Astrocyte of the spinal cord (primary cell): ENCODE measurements around the gene TMEM203.

Experiments used
- DNase-seq: peaks from one replicate; pipeline ENCODE4 v3.0.0; 2011; ENCODE audit warnings: low read depth, low spot score
- H3K4me3 ChIP-seq: 2 replicates; pipeline ENCODE4 v1.5.1; 2011; ENCODE audit warnings: low read depth, mild to moderate bottlenecking, low read length, moderate library complexity
- in situ Hi-C: cut with HindIII; loops from 2 replicates; pipeline ENCODE4 v1.10.0; 2017; ENCODE audit warnings: low sequenced_read_pairs
- TF ChIP-seq, protein P1 (sequence below): IDR thresholded peaks from 2 replicates; pipeline ENCODE4 v1.5.1; 2012; ENCODE audit warnings: low read depth, mild to moderate bottlenecking, low read length, inconsistent platforms

TMEM203 gene, protein sequence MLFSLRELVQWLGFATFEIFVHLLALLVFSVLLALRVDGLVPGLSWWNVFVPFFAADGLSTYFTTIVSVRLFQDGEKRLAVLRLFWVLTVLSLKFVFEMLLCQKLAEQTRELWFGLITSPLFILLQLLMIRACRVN

DNA sequence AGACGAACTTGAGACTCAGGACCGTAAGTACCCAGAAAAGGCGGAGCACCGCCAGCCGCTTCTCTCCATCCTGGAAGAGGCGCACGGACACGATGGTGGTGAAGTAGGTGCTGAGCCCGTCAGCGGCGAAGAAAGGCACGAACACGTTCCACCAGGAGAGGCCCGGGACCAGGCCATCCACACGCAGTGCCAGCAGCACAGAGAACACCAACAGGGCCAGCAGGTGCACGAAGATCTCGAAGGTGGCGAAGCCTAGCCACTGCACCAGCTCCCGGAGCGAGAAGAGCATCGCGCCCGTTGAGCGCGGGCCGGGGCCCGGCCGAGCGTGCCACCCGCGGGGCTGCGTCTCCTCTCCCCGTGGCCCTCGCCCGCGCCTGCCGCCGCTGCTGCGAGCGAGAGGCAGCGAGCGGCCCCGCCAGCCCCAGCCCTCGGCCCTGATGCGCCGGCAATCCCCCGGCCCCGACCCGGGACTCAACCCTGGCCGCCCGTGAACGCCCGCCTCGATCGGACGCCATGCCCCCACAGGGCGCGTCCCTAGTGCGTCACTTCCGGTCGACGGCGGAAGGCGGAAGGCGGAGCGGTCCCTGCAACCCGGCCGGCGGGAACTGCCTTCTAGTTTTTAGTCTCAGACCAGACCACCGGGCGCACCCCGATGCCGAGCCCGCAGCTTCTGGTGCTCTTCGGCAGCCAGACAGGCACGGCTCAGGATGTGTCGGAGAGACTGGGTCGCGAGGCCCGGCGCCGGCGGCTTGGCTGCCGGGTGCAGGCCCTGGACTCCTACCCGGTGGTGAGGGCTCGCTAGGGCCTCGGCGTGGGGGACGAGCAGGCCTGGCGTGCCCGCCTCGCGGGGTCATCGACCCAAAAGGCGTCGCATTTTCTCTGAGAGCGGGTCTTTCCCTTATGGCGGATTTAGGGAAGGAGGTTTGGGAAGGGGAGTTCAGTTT, at the start of gene TMEM203, which contains the start of gene NDOR1:
Gene TMEM203, minus strand, starts transcription at position 523 of the 944 bp plus-strand sequence. Its CDS starts 234 bp downstream, at position 289.
Gene NDOR1, plus strand, starts transcription at position 575 of the 944 bp plus-strand sequence. Its CDS starts 78 bp downstream, at position 653.
- TF ChIP-seq, protein P1, sequence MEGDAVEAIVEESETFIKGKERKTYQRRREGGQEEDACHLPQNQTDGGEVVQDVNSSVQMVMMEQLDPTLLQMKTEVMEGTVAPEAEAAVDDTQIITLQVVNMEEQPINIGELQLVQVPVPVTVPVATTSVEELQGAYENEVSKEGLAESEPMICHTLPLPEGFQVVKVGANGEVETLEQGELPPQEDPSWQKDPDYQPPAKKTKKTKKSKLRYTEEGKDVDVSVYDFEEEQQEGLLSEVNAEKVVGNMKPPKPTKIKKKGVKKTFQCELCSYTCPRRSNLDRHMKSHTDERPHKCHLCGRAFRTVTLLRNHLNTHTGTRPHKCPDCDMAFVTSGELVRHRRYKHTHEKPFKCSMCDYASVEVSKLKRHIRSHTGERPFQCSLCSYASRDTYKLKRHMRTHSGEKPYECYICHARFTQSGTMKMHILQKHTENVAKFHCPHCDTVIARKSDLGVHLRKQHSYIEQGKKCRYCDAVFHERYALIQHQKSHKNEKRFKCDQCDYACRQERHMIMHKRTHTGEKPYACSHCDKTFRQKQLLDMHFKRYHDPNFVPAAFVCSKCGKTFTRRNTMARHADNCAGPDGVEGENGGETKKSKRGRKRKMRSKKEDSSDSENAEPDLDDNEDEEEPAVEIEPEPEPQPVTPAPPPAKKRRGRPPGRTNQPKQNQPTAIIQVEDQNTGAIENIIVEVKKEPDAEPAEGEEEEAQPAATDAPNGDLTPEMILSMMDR = no peak
- H3K4me3 ChIP-seq = peak within 1 kb of the TSS; percentile 90
- in situ Hi-C loops = no loop called here
- peak; percentile 80 for DNase-seq

DNA sequence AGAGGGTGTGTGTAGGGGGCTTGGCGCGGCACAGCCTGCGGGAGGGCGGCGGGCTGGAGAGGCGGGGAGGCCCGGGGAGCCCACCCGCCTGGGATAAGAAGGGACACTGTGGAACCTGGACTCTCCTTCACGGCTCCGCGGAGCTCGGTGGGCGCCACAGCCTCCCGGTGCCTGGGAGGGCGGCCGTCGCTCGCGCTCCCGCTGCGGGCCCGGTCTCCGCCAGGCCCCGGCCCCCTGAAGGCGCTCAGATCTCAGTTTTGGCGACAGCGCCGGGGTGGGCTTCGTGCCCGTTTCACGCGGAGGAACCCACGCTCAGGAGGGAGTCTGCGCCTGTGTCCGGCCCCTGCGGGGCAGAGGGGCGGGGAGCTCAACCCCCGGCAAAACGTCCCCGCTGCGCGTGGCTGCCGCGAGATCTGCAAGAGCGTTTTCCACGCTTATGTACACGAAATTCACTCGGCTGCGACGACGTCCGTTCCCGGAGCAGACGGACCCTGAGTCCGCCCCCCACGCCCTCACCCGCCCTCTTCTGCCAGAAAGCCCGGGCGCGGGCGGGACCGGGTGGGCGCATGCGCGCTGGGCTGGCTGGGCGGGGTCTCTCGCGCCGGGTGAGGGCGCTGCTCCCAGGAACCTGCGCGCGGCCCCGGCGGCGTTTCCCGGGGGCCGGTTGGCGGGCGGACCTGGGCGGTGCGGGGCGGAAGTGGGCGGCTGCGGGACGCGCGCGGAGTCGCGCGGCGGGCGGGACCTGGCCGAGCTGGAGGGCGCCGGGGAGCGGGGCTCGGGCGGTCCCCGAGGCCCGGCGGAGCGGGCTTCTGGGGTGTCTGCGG, 49.4 kb upstream of the TMEM203 start, which contains the start of gene NELFB:
Gene NELFB, plus strand, starts transcription at position 704 of the 824 bp plus-strand sequence.
- peak; percentile 85 for DNase-seq
- in situ Hi-C loops = no loop called here
- peak within 1 kb of the TSS; percentile 89 for H3K4me3 ChIP-seq

DNA sequence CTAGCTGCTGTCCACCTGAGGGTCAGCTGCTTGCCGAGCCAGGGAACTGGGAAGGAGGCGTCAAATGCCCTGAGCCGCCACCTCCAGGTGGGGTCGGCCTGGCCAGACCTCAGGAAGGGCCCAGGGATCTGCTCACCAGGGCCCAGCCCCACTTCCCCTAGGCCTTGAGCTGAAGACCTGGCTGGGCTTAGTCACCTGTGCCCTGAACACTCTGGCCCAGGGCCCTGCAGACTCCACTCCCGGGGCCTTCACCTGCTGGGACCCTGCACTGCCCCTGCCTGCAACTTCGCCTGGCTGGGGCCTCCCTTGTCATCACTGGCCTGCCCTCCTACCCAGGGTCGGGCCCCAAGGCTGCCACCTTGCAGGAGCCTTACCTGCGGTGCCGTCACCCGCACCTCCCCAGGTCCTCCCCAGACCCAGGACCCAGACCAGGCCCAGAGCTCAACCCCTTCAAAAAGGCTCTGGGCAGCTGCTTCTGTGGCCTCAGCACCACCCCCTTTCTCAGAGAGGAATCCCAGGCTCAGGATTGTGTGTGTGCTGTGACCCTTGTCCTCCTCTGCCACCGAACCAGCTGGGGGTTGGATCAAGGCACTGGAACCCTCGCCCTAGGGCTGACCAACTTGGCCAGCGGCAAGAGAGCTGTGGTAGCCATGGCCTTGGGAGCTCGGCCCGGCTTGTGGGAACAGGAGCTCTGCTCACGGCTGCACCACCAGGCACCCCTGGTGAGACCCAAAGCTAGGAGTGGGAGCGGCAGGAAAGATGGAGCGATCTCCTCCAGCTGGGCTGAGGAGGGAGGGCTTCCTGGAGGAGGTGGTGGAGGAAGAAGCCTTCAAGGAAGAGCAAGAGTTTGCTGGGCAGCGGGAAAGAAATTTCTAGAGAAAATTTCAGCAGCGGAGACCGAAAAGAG, 48.5 kb upstream of the TMEM203 start:
- in situ Hi-C loops = no loop called here
- TF ChIP-seq, protein P1 = no peak
- peak overlapping the region; percentile 76 for H3K4me3 ChIP-seq
- DNase-seq = no peak

More for the DNA sequence above, 49.4 kb upstream of the TMEM203 start, which contains the start of gene NELFB:
- TF ChIP-seq, protein P1 = no peak

DNA sequence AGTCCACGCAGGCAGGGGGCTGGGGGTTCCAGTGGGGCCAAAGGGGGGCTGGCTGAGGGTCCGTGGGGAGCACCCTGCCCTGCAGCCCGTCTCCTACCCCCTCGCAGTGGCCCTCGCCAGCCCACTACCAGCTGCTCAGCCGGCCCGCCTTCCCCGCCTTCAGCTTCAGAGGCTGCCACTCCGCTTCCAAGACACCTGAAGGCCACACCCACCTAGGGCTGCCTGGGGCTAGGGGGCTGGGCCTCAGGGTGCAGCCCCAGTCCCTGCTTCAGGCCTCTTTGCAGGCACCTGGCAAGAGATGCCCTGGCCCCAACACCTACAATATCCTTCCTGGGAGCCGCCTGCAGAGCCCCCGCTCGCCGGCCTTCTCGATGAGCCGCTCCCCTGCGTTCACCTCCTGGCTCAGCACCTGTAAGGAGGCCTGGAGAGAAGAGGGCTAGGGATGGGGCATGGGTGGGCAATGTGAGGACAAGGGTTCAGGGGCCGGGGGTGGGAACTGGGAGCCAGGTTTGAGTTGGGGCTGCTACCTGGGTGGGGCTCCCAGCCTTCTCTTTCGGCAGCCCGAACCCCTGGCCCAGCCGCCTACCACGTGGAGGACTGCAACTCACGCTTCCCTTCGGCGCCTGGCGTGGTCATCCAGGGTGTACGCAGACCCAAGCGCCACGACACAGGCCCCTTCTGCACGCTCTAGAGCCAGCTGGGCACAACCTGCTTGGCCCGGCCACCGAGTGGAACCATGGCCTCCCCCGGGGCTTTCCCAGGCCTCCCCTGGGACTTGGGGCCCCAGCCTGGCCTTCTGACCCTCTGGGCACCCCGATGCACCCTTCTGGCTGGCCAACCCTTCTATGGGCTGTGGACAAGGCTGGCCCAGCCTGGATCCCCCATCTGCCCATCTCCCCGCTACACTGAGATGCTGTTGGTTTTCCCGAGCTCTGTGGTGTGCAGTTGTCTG, 47.4 kb upstream of the TMEM203 start:
- TF ChIP-seq, protein P1 = no peak
- H3K4me3 ChIP-seq = no peak overlapping the region
- in situ Hi-C loops = no loop called here
- no peak for DNase-seq

DNA sequence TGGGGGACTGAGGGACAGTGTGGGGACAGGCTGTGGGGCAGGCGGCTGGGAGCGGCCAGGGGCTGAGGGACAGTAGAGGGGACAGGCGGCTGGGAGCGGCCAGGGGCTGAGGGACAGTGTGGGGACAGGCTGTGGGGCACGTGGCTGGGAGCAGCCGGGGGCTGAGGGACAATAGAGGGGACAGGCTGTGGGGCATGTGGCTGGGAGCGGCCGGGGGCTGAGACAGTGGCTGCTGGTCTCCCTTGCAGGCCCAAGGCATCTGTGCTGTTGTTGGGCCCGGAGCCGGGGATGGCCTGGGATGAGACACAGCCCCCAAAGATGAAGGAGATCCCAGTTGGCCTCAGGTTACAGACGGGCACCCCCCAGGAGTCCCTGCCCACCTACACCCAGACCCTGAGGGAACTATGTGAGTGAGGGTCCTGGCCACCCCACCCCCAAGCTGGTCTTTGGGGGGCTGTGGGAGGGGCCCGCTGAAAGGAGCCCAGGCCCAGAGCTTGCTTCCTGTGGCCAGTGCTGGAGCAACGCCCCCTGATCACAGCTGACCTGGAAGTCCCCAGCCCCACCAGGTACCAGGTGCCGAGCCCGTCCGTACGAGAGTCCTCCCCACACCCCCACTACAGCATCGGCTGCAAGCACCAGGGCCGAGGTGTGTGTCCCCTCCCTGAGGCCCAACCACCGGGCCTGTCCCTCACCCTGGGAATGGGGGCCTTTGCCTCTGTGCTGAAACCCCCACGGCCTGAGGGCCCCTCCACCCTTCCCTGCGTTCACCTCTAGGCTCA, 46.2 kb upstream of the TMEM203 start:
- no peak overlapping the region for H3K4me3 ChIP-seq
- TF ChIP-seq, protein P1 = no peak
- in situ Hi-C loops = no loop called here
- DNase-seq = no peak
